Iris pigment epithelial cell (primary cell): Measurements from ENCODE around the gene DLG5.

ENCODE experiments used
- DNase-seq: peaks from one replicate; pipeline ENCODE4 v3.0.0-alpha.2; 2011; ENCODE audit warnings: low read depth

DLG5 gene

GRCh38 chr10:77926566-77927401 is at the start of gene DLG5:
Gene DLG5 (minus strand): TSS chr10:77926755. CDS start chr10:77926520, 235 bp downstream.
- DNase-seq: peak; percentile 61

DNA sequence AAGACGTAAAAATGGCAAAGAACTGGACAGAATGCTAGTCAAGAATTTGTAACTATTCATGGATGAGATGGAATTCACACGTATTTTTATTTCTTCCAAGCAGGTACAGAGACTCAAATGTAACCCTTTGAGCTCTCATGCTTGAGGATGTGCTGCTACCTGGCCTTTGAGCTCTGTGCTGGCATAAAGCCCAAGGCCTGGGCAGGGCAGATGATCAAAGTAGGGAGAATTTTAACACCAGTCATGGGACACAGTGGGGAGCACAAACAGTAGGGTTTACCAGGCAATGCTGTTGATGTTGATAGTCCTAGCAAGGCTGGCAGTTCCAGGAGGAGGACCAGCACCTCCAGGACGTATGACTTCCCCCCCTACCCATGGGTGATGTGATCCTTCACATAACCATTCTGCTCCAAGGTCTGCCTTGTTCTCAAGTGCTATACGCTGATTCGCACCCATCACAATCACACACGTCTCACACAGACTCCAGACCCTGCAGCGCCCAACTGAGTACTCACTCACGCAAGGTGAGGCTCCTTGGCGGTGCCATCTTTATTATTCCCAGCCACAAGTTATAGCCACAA is 48.6 kb upstream of the DLG5 start:
- DNase-seq: no peak

DNA sequence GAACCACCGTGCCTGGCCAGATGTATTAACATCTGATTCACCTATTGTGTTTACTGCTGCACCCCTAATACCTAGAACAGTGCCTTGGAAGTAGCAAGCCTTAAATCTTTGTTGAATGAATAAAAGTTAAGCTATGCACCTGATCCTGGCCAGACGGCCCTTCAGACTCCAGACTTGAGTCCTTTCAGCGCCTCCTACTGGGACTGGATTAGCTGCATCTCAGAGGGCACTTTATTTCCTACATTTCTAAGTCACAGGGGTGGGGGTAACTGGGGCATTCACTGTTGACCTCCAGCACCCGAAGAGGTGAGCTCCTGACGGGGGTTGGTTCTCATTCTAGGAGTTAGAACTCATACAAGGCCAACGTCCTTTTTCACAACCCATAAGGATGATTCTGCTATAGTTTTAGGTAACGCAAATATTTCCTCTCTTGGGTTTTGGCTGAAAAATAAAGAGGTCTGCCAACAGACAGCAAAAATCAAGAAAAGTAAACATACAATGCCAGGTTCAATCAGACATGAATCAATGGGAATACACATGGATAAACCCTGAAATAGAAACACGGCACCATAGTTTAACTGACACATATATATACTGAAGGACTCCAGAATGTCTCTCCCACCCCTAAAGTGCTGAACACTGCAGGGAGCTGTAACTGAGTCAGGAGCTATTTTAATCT is 48.0 kb upstream of the DLG5 start:
- peak; percentile 74 for DNase-seq

DNA sequence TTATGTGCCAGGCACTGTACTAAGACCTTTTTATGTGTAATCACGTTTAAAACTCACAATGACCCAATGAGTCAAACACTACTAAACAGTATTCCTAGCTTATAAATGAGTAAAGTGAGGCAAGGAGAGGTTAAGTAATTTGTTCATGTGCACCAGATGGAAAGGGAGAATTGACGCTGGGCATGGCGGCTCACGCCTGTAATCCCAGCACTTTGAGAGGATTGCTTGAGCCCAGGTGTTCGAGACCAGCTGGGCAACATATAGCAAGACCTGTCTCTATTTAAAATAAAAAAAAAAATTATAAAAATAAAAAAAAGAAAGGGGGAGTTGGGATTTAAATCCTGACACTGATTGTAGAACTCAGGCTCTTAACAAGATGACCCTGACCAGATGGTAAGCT is 46.7 kb upstream of the DLG5 start:
- DNase-seq: no peak

DNA sequence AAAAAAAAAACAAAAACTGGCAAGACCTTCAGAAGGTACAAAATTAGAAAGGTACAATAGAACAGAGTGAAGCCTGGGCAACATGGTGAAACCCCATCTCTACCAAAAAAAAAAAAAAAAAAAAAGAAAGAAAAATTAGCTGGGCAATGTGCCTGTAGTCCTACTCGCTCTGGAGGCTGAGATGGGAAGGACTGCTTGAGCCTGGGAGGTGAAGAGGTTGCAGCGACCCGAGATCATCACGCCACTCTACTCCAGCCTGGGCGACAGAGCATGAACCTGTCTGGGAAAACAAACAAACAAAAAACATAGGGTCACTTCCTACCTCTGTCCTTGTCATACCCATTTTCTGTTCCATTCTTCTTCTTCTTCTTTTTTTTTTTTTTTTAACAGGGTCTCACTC is 45.6 kb upstream of the DLG5 start:
- DNase-seq: no peak

- DNase-seq: no peak
Observed at GRCh38 chr10:77971804-77972144, 45.2 kb upstream of the DLG5 start.

- peak; percentile 94 for DNase-seq
Observed at GRCh38 chr10:77970869-77971803, 44.6 kb upstream of the DLG5 start.

DNA sequence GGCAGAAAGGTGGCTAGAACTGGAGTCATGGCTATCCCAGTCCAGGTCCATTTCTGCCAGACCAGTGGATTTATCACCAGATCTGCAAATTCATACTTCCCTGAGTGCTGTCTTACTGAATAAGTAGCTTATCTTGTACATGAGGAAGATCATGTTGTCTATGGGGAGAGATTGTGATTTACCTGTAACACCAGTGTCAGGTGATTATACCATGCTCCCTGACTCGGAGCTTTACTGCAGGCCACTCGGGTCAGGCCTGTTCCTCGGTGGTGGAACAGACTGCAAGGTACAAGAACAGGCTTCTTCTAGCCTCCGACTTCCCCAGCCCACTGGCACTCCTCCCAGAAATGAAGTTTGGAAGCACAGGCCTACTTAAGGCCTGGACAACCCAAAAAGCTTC is 42.6 kb upstream of the DLG5 start:
- no peak for DNase-seq

GRCh38 chr10:77967611-77968022 is 41.1 kb upstream of the DLG5 start:
- no peak for DNase-seq

- DNase-seq: peak; percentile 82
Observed at GRCh38 chr10:77965294-77965693, 38.7 kb upstream of the DLG5 start.

DNA sequence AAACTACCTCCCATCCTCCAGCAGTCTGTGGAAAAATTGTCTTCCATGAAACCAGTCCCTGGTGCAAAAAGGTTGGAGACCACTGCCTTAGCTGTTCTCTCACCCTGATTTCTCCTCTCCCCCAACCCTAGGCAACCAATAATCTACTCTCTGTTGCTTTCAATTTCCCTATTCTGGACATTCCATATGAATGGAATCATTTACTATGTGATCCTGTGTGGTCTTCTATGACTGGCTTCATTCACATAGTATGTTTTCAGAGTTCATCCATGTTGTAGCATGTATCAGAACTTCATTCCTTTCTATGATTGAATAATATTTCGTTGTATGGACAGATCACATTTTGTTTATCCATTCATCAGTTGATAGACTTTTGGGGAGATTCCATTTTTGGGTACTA is 38.3 kb upstream of the DLG5 start:
- DNase-seq: no peak

- DNase-seq: no peak
Observed at GRCh38 chr10:77963901-77964300, 37.3 kb upstream of the DLG5 start.

DNA sequence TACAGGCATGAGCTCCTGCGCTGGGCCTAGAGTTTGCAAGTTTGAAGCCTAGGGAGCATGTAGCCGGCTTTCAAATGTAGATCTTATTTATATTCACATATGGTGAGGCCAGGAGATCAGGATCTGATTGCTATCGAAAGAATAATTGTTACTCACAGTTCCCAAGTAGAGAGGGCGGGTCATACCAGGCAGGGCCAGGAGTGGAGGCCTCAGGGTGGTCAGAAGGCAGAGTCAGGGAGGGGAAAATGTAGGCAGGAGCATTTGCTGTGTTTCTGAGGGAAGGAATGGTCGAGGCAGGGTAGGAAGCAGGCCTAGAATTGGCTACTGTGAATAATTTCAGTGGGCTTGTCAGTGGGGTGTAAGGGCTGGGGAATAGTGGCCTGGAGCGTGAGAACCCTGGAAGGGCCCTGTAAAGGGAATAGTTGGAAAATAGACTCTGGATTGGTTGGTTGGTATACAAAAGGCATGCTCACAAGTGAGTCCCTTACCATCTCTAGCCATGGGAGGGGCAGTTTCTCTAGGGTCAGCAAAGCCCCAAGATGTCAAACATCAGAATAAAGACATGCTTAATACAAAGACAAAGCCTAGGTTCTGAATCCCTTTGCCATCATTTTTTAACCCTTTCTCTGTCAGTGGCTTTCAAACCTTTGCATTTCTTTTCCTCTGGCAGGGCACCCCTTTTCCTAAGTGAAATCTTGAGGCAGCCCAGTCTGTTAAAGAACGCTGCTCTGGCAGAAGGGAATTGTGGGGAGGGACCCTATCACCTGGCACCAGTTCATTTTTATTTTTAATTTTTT is 36.0 kb upstream of the DLG5 start:
- DNase-seq: no peak

- DNase-seq: no peak
Observed at GRCh38 chr10:77961668-77962067, 35.1 kb upstream of the DLG5 start.

DNA sequence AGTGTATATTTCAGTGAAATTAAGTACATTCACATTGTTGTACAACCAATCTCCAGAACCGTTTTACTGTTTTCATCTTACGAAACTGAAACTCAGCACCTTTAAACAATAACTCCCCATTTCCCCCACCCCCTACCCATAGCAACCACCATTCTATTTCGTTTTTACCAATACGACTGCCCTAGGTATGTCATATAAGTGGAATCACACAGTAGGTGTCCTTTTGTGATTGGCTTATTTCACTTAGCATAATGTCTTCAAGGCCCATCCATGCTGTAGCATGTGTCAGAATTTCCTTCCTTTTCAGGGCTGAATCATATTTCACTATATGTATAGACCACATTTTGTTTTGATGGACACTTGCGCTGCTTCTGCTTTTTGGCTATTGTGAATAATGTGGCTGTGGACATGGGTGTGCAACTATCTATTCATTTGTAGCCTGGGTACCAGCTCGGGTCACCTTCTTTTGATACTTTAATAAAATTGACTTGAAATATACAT is 34.3 kb upstream of the DLG5 start:
- no peak for DNase-seq

DNA sequence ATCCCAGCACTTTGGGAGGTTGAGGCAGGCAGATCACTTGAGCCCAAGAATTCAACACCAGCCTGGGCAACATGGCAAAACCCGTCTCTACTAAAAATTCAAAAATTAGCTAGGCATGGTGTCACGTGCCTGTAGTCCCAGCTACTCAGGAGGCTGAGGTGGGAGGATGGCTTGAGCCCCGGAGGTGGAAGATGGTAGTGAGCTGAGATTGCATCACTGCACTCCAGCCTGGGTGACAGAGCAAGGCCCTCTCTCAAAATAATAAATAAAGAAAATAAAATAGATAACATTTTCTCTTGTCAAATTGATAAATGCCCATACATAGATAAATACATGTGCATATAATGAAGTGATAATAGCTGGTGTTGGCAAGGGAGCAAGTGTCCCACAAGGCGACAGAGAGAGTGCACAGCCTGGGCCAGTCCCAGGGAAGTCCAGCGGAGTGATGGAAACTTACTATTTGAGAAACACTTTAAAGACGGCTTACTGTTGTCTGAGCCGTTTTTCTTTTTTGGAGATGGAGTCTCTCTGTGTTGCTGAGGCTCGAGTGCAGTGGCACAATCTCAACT is 33.4 kb upstream of the DLG5 start:
- no peak for DNase-seq

GRCh38 chr10:77959384-77959783 is 32.8 kb upstream of the DLG5 start:
- no peak for DNase-seq

DNA sequence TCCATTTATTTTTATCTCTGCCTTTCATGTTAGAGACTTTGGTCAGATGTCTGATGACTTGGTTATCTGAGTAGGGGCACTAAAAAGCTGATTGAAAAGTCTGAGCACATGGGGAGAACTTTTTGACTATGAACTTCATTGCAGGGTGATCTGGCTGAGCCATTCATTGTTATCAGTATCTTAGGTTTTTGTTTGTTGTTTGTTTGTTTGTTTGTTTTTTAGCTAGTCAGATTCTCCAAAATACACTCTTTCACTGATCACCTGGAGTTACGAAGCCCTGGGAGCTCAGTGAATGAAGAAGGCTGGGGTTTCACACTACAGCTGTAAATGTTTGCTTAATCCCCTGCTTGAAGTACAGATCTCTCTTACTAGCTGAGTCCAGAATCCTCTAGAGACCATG is 28.6 kb upstream of the DLG5 start:
- DNase-seq: no peak

DNA sequence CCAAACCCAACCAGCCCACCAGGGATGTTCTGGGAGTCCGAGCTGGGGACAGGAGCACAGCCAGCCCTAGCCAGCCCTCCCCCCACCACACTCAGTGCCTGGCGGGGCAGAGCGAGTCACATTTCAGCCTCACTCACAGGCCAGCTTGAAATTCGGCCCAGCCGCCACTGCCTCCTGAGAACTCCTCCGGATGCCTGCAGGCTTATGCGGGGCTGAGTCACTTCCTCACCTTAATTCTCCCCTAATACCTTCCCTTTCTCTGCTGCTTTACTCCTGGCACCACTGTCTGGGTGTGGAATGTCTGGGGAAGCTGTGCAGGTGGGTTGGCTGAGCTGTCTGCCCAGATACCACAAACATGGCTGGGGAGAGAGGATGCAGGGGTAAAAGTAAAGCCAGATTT is 22.6 kb upstream of the DLG5 start:
- peak; percentile 77 for DNase-seq

GRCh38 chr10:77946084-77946483 is 19.5 kb upstream of the DLG5 start:
- no peak for DNase-seq

- DNase-seq: peak; percentile 98
Observed at GRCh38 chr10:77944519-77944918, 18.0 kb upstream of the DLG5 start.
